HK-2 (cell line): ENCODE data around the gene SMIM21.

Experiments used
- DNase-seq: peaks from one replicate; pipeline ENCODE4 v3.0.0-alpha.2; 2018; ENCODE audit not compliant: unreplicated experiment

SMIM21 gene

GRCh38 chr18:75427603-75428002 is at the start of gene SMIM21:
Gene SMIM21 (minus strand): TSS chr18:75427703. CDS start chr18:75427563, 140 bp downstream.
- DNase-seq = no peak

DNA sequence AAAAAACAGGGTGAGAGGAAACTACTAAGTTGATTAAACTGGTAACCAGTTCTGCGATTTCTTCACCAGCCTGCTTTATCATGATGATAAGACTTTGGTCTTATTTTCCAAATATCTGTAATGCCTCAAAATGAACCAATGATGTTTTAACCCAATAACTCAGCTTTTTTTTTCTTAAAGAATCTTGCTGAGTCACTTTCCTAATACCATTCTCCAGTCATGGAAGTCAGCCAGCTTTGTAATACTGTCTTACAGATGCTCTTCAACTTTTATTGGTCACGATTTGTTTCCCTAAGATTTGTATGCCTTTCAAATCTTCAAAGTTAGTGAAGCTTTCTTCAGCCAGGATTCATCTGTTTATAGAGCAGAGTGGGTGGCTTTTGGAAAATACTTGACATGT is 47.7 kb upstream of the SMIM21 start:
- no peak for DNase-seq

GRCh38 chr18:75474332-75474731 is 46.8 kb upstream of the SMIM21 start:
- no peak for DNase-seq

- no peak for DNase-seq
Observed at GRCh38 chr18:75473316-75473715, 45.8 kb upstream of the SMIM21 start.

DNA sequence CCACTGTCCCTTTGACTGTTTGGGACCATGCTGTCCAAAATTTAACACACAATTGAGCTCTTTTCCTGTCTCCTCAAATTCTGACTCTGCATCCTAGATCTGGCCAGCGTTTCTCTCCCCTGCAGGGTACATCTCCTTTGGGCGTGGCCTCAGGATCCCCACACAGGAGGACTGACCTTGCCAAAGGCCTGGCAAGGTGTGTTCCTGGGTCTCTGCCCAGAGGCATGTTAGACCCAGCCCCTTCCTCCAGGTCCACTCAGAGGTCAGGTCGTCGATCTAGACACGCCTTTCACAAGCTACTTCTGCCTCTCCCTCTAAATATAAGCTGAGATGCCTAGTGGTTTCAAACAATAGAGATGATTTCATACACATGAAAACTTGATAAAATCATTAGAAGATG is 45.4 kb upstream of the SMIM21 start:
- no peak for DNase-seq

DNA sequence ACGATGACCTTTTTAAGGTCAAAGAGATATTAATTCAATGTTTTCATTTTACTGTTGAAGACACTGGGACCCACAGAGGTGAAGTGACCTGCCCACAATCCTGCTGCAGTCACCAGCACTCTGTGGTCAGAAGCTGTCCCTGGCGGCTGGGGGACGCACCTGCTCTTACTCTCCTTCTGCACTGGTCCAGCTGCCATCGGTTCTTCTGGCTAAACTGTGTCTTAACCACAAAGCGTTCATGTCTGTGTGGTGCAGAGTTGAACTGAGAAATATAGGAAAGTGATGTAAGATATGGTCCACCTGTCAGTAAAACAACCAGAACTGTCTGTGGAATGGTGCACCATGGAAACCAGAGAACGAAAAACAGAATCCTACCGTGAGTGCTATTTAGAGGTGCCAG is 44.9 kb upstream of the SMIM21 start:
- no peak for DNase-seq

GRCh38 chr18:75471850-75472249 is 44.3 kb upstream of the SMIM21 start:
- no peak for DNase-seq

- no peak for DNase-seq
Observed at GRCh38 chr18:75467851-75468250, 40.3 kb upstream of the SMIM21 start.

- DNase-seq = no peak
Observed at GRCh38 chr18:75467281-75467795, 39.8 kb upstream of the SMIM21 start.

GRCh38 chr18:75464356-75464755 is 36.9 kb upstream of the SMIM21 start:
- no peak for DNase-seq

- no peak for DNase-seq
Observed at GRCh38 chr18:75462178-75462832, 34.8 kb upstream of the SMIM21 start.

GRCh38 chr18:75456199-75456631 is 28.7 kb upstream of the SMIM21 start:
- DNase-seq = no peak

GRCh38 chr18:75455249-75456198 is 28.0 kb upstream of the SMIM21 start:
- no peak for DNase-seq

DNA sequence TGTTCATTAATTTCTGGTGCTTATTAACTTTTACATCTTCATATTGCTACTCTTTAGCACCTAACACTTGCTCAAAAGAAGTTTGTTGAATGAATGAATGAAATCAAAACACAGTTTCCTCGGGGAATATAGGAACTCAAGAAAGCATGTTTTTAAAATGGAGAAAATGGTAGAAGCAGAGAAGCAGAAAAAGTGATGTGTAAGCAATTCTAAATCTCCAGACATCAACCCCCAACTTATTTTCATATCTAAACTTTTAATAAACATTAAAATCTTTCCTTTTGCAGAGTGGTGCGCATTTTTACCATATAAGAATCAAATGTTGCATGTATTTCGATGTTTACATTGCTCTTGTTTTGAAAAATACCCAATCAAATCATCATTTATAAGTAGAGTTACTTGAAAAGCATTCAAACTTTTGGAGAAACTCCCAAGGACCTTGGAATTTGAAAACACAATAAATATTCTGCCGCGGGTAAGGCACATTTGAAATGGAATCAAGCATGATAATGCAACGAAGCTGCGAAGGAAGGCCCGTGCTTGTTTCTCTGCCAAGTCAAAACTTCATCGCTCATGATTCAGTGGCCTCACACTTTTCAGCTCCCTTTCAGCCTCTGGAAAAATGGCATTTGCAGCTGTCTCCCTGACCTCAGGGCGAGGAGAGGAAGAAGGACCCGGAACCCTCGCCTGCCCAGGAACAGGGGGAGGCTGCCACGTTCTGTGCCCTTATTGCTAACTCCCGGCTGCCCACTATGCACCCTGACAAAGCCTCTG is 26.7 kb upstream of the SMIM21 start:
- DNase-seq = no peak

- no peak for DNase-seq
Observed at GRCh38 chr18:75450906-75451305, 23.4 kb upstream of the SMIM21 start.

- DNase-seq = no peak
Observed at GRCh38 chr18:75441896-75442295, 14.4 kb upstream of the SMIM21 start.

GRCh38 chr18:75439348-75439747 is 11.8 kb upstream of the SMIM21 start:
- no peak for DNase-seq

- no peak for DNase-seq
Observed at GRCh38 chr18:75438891-75439290, 11.4 kb upstream of the SMIM21 start.

DNA sequence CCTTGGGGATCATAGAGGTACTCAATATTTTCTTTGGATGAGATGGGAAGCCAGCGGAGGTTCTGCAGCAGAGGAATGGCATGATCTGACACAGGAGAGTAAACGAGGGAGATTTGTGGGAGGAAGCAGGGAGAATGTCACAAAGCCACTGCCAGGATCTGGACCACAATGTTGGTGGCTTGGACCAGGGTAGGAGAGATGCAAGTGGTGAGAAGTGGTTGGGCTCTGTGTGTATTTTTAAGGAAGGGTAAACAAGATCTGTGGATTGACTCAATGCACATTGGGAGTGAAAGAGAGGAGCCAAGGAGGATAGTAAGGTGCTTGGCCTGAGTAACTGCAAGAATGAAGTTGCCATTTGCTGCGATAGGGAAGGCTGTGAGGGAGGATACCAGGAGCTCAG is 10.5 kb upstream of the SMIM21 start:
- no peak for DNase-seq

DNA sequence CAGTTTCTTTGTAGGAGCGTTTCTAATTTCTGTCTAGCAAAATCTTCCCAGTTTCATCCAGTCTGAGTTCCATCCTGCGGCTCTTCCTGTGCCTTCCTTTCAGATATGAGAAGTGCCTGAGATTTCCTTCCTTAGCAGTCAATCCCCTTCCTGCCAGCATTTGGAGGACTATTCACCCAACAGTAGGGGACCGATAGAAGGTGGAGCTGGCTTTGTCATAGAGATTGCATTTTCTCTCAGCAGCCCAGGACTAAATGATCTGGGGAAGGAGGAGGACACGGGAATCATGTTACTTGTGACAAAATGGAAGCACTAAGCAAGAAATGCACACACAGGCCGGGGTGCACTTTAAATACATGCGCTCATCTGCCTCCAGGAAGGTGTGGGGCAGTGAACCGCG is 5.6 kb upstream of the SMIM21 start:
- DNase-seq = no peak

- DNase-seq = no peak
Observed at GRCh38 chr18:75429975-75430374, 2.5 kb upstream of the SMIM21 start.

GRCh38 chr18:75428490-75428889 is 987 bp upstream of the SMIM21 start:
- no peak for DNase-seq
